H9 (cell line): ENCODE data around the gene KLF13. TPM values are rescaled to one million over a fixed set of nuclear protein-coding genes. Genes with fewer than 3 reads are reported as not detected.

Experiments used
- DNase-seq: peaks from one replicate; pipeline ENCODE4 v3.0.0-alpha.2; 2017
- H2AFZ ChIP-seq: one replicate; pipeline ENCODE4 v1.6.1; 2013; ENCODE audit warnings: mild to moderate bottlenecking, low read length, control low read depth, moderate library complexity
- H2AK5ac ChIP-seq: 2 replicates; pipeline ENCODE4 v1.6.1; 2013; ENCODE audit warnings: low read length, control low read depth, mixed read lengths; ENCODE audit not compliant: insufficient read length
- H2BK120ac ChIP-seq: one replicate; pipeline ENCODE4 v1.6.1; 2013; ENCODE audit warnings: low read depth, mild to moderate bottlenecking, low read length, control low read depth, inconsistent platforms; ENCODE audit not compliant: poor library complexity, severe bottlenecking
- H2BK12ac ChIP-seq: 2 replicates; pipeline ENCODE4 v1.6.1; 2013; ENCODE audit warnings: low read length, control low read depth, mixed read lengths, low read depth; ENCODE audit not compliant: insufficient read length
- H2BK15ac ChIP-seq: 2 replicates; pipeline ENCODE4 v1.6.1; 2013; ENCODE audit warnings: low read depth, low read length, control low read depth
- H2BK20ac ChIP-seq: one replicate; pipeline ENCODE4 v1.6.1; 2013; ENCODE audit warnings: low read depth, mild to moderate bottlenecking, low read length, control low read depth, inconsistent platforms; ENCODE audit not compliant: poor library complexity, severe bottlenecking
- H2BK5ac ChIP-seq: 2 replicates; pipeline ENCODE4 v1.6.1; 2013; ENCODE audit warnings: low read length, control low read depth, mixed read lengths; ENCODE audit not compliant: insufficient read length
- H3K14ac ChIP-seq: 2 replicates; pipeline ENCODE4 v1.6.1; 2013; ENCODE audit warnings: low read length, control low read depth; ENCODE audit not compliant: insufficient read depth
- H3K18ac ChIP-seq: 2 replicates; pipeline ENCODE4 v1.6.1; 2013; ENCODE audit warnings: low read depth, mild to moderate bottlenecking, mixed read lengths, low read length, control low read depth; ENCODE audit not compliant: insufficient read length
- H3K23ac ChIP-seq: 2 replicates; pipeline ENCODE4 v1.6.1; 2013; ENCODE audit warnings: low read length, control low read depth, mixed read lengths, low read depth; ENCODE audit not compliant: insufficient read length
- H3K23me2 ChIP-seq: 2 replicates; pipeline ENCODE4 v1.6.1; 2013; ENCODE audit warnings: low read depth, mild to moderate bottlenecking, mixed read lengths, low read length, control low read depth; ENCODE audit not compliant: insufficient read length, poor library complexity, severe bottlenecking
- H3K27ac ChIP-seq: 2 replicates; pipeline ENCODE4 v1.5.1; 2013; ENCODE audit warnings: low read length, control low read depth, mixed read lengths, low read depth; ENCODE audit not compliant: insufficient read length
- H3K27me3 ChIP-seq: 2 replicates; pipeline ENCODE4 v1.6.1; 2013; ENCODE audit warnings: low read length, control low read depth, inconsistent platforms; ENCODE audit not compliant: insufficient read depth
- H3K4ac ChIP-seq: 2 replicates; pipeline ENCODE4 v1.6.1; 2013; ENCODE audit warnings: low read depth, mild to moderate bottlenecking, control low read depth, inconsistent platforms, low read length, moderate library complexity
- H3K4me1 ChIP-seq: 2 replicates; pipeline ENCODE4 v1.6.1; 2013; ENCODE audit warnings: low read length, control low read depth, inconsistent platforms; ENCODE audit not compliant: insufficient read depth
- H3K4me2 ChIP-seq: 2 replicates; pipeline ENCODE4 v1.6.1; 2013; ENCODE audit warnings: low read length, control low read depth, mixed read lengths; ENCODE audit not compliant: insufficient read length, insufficient read depth
- H3K56ac ChIP-seq: 2 replicates; pipeline ENCODE4 v1.6.1; 2013; ENCODE audit warnings: low read depth, mild to moderate bottlenecking, mixed read lengths, low read length, control low read depth; ENCODE audit not compliant: insufficient read length
- H3K79me1 ChIP-seq: 2 replicates; pipeline ENCODE4 v1.6.1; 2013; ENCODE audit warnings: low read depth, mild to moderate bottlenecking, moderate library complexity, low read length, control low read depth, inconsistent platforms; ENCODE audit not compliant: insufficient read depth, poor library complexity, severe bottlenecking
- H3K79me2 ChIP-seq: 2 replicates; pipeline ENCODE4 v1.6.1; 2013; ENCODE audit warnings: low read length, control low read depth, inconsistent platforms; ENCODE audit not compliant: insufficient read depth
- H3K9ac ChIP-seq: 2 replicates; pipeline ENCODE4 v1.6.1; 2013; ENCODE audit warnings: low read length, control low read depth, mixed read lengths; ENCODE audit not compliant: insufficient read length; ENCODE audit errors: extremely low read depth
- H3K9me3 ChIP-seq: one replicate; pipeline ENCODE4 v1.6.1; 2013; ENCODE audit warnings: low read depth, low read length, inconsistent platforms; ENCODE audit not compliant: control insufficient read depth
- H3T11ph ChIP-seq: one replicate; pipeline ENCODE4 v1.6.1; 2013; ENCODE audit warnings: mild to moderate bottlenecking, low read length, control low read depth, inconsistent platforms
- H4K20me1 ChIP-seq: one replicate; pipeline ENCODE4 v1.6.1; 2013; ENCODE audit not compliant: control insufficient read depth, insufficient read length, insufficient read depth
- H4K5ac ChIP-seq: 2 replicates; pipeline ENCODE4 v1.6.1; 2013; ENCODE audit warnings: low read depth, mild to moderate bottlenecking, mixed read lengths, low read length, control low read depth; ENCODE audit not compliant: insufficient read length
- H4K8ac ChIP-seq: replicated peaks from 2 replicates; pipeline ENCODE4 v1.6.1; 2013; ENCODE audit warnings: low read length, control low read depth, mixed read lengths, low read depth; ENCODE audit not compliant: insufficient read length
- H4K91ac ChIP-seq: 2 replicates; pipeline ENCODE4 v1.6.1; 2013; ENCODE audit warnings: low read depth, mild to moderate bottlenecking, moderate library complexity, mixed read lengths, low read length, control low read depth; ENCODE audit not compliant: insufficient read length
- H3K27ac Mint-ChIP-seq, 3 experiments: 2 replicates in 2 of 3; 3 replicates in 1 of 3; pipeline ENCODE4 v1.8.0; 2020 to 2021; ENCODE audit warnings: mixed read lengths in 3 of 3, mild to moderate bottlenecking in 1 of 3, moderate library complexity in 1 of 3
- H3K27me3 Mint-ChIP-seq: 2 replicates; pipeline ENCODE4 v1.8.0; 2021; ENCODE audit warnings: low read depth, mild to moderate bottlenecking, moderate library complexity, mixed read lengths
- H3K36me3 Mint-ChIP-seq, 3 experiments: 2 replicates in 2 of 3; 3 replicates in 1 of 3; pipeline ENCODE4 v1.8.0; 2020 to 2021; ENCODE audit warnings: low read depth in 3 of 3, mixed read lengths in 3 of 3; ENCODE audit not compliant: insufficient read depth in 1 of 3
- H3K4me1 Mint-ChIP-seq, 2 experiments: 2 replicates each; pipeline ENCODE4 v1.8.0; 2020; ENCODE audit warnings: mixed read lengths in 2 of 2
- H3K4me3 Mint-ChIP-seq, 2 experiments: 2 replicates in 1 of 2; 3 replicates in 1 of 2; pipeline ENCODE4 v1.8.0; 2020 to 2021; ENCODE audit warnings: mild to moderate bottlenecking in 2 of 2, mixed read lengths in 2 of 2, moderate library complexity in 1 of 2
- H3K9me3 Mint-ChIP-seq, 2 experiments: 2 replicates in 1 of 2; 3 replicates in 1 of 2; pipeline ENCODE4 v1.8.0; 2020; ENCODE audit warnings: mild to moderate bottlenecking in 2 of 2, mixed read lengths in 2 of 2, moderate library complexity in 1 of 2
- CTCF ChIP-seq: fragments of 200-600 bp; sonication (generic); conservative IDR thresholded peaks from 3 replicates; pipeline ENCODE4 v1.8.0; 2021; ENCODE audit warnings: antibody characterized with exemption, mild to moderate bottlenecking
- WGBS: extraction: QIAGEN DNeasy Blood & Tissue Kit; methylation state at CpG from one replicate; pipeline ENCODE4 v1.1.7; 2013; ENCODE audit warnings: missing lambda C conversion rate, low lambda C conversion rate, mixed read lengths; ENCODE audit not compliant: insufficient read length; ENCODE audit errors: extremely low coverage; 5-methylcytosine and 5-hydroxymethylcytosine counted together
- total RNA-seq: library from RNA; stranded (reverse); gene quantifications from 2 replicates; pipeline ENCODE4 v1.2.1, GENCODE V29; 2021

Gene KLF13
- total RNA-seq, 1 experiment from 2014 or later: 33.4 TPM

GRCh38 chr15:31295658-31296057, 31.0 kb upstream of the KLF13 start:
- H2BK5ac ChIP-seq: no peak overlapping the region
- H3K9ac ChIP-seq: no peak overlapping the region
- H4K91ac ChIP-seq: no peak overlapping the region
- no peaks in the 10 kb centered on the region for H3K79me1 ChIP-seq
- H3K27ac ChIP-seq: no peak overlapping the region
- DNase-seq: no peak
- Mint-ChIP-seq H3K9me3 (no peaks in the 10 kb centered on the region; a peak in 1 of 5 replicates), H3K27ac (no peak overlapping the region), H3K27me3 (peaks cover 12% of the 10 kb centered on the region), H3K4me3 (no peak overlapping the region), H3K36me3 (no peaks in the 10 kb centered on the region), H3K4me1 (peaks cover 37 to 41% of the 10 kb centered on the region in 2 experiments)
- no peak overlapping the region for H3K4me2 ChIP-seq
- no peaks in the 10 kb centered on the region for H3K23me2 ChIP-seq
- H2BK15ac ChIP-seq: no peak overlapping the region
- no peaks in the 10 kb centered on the region for H4K20me1 ChIP-seq
- H3K23ac ChIP-seq: no peak overlapping the region
- no peak overlapping the region for H2BK20ac ChIP-seq
- no peak overlapping the region for H3T11ph ChIP-seq
- no peak overlapping the region for H4K8ac ChIP-seq
- no peak overlapping the region for H3K4ac ChIP-seq
- no peak for TF ChIP-seq CTCF
- H4K5ac ChIP-seq: no peak overlapping the region
- WGBS: no CpG with 5 or more reads among the region's 8 CpGs
- H3K27me3 ChIP-seq: no peaks in the 10 kb centered on the region
- no peaks in the 10 kb centered on the region for H3K4me1 ChIP-seq
- H2BK12ac ChIP-seq: no peak overlapping the region
- H3K56ac ChIP-seq: no peak overlapping the region
- no peak overlapping the region; the same call in 1 of the 2 replicates for H3K14ac ChIP-seq
- no peak overlapping the region for H2BK120ac ChIP-seq
- no peaks in the 10 kb centered on the region for H3K79me2 ChIP-seq
- no peaks in the 10 kb centered on the region for H3K9me3 ChIP-seq
- no peak overlapping the region for H2AK5ac ChIP-seq
- no peak overlapping the region for H2AFZ ChIP-seq
- no peak overlapping the region for H3K18ac ChIP-seq
